WERI-Rb-1 (cell line): ENCODE measurements around the gene KDM4B.

ENCODE experiments used
- DNase-seq: peaks from one replicate; pipeline ENCODE4 v3.0.0-alpha.2; 2020
- H3K27ac ChIP-seq: fragments of 250-450 bp; sonication (Bioruptor Pico); 2 replicates; pipeline ENCODE4 v1.5.1; 2020; ENCODE audit warnings: mild to moderate bottlenecking, moderate library complexity
- H3K27me3 ChIP-seq: fragments of 250-450 bp; sonication (Bioruptor Pico); 2 replicates; pipeline ENCODE4 v1.5.1; 2021; ENCODE audit warnings: mild to moderate bottlenecking, low read depth, moderate library complexity; ENCODE audit not compliant: insufficient read depth, severe bottlenecking
- H3K36me3 ChIP-seq: fragments of 250-450 bp; sonication (Bioruptor Pico); 2 replicates; pipeline ENCODE4 v1.5.1; 2020; ENCODE audit warnings: mild to moderate bottlenecking, moderate library complexity
- H3K4me3 ChIP-seq: 2 replicates; pipeline ENCODE4 v1.5.1; 2011; ENCODE audit warnings: low read depth, mild to moderate bottlenecking, control low read depth, low read length
- H3K9me3 ChIP-seq: fragments of 250-450 bp; sonication (Bioruptor Pico); 2 replicates; pipeline ENCODE4 v1.5.1; 2021; ENCODE audit warnings: mild to moderate bottlenecking, moderate library complexity; ENCODE audit not compliant: severe bottlenecking
- CTCF ChIP-seq: IDR thresholded peaks from 2 replicates; pipeline ENCODE4 v1.5.1; 2011; ENCODE audit warnings: low read depth, mild to moderate bottlenecking, control low read depth, inconsistent platforms, low read length

KDM4B gene

GRCh38 chr19:5016268-5016667 is 47.4 kb downstream of the KDM4B start:
- Histone ChIP-seq H3K27ac (no peak overlapping the region), H3K27me3 (no peaks in the 10 kb centered on the region), H3K36me3 (peaks cover 37% of the 10 kb centered on the region), H3K9me3 (no peaks in the 10 kb centered on the region), H3K4me3 (no peak overlapping the region)
- no peak for TF ChIP-seq CTCF
- no peak for DNase-seq

- Histone ChIP-seq H3K27ac (no peak overlapping the region), H3K9me3 (no peaks in the 10 kb centered on the region), H3K36me3 (peaks cover 37% of the 10 kb centered on the region), H3K4me3 (no peak overlapping the region), H3K27me3 (no peaks in the 10 kb centered on the region)
- DNase-seq, result no peak
- no peak for TF ChIP-seq CTCF
Observed at GRCh38 chr19:5016781-5017180, 47.9 kb downstream of the KDM4B start.

GRCh38 chr19:5017235-5017634 is 48.3 kb downstream of the KDM4B start:
- Histone ChIP-seq H3K27me3 (no peaks in the 10 kb centered on the region), H3K9me3 (no peaks in the 10 kb centered on the region), H3K36me3 (peaks cover 42% of the 10 kb centered on the region), H3K27ac (no peak overlapping the region), H3K4me3 (no peak overlapping the region)
- DNase-seq, result no peak
- TF ChIP-seq CTCF, result no peak

GRCh38 chr19:5018224-5019015 is 49.5 kb downstream of the KDM4B start:
- H3K27ac ChIP-seq, result no peak overlapping the region
- no peak overlapping the region for H3K4me3 ChIP-seq
- peaks cover 43% of the 10 kb centered on the region for H3K36me3 ChIP-seq
- H3K9me3 ChIP-seq, result no peaks in the 10 kb centered on the region
- no peak for TF ChIP-seq CTCF
- H3K27me3 ChIP-seq, result no peaks in the 10 kb centered on the region
- no peak for DNase-seq

- Histone ChIP-seq H3K9me3 (no peaks in the 10 kb centered on the region), H3K36me3 (peaks cover 43% of the 10 kb centered on the region), H3K27ac (no peak overlapping the region), H3K4me3 (no peak overlapping the region), H3K27me3 (no peaks in the 10 kb centered on the region)
- DNase-seq, result no peak
- no peak for TF ChIP-seq CTCF
Observed at GRCh38 chr19:5020368-5020767, 51.5 kb downstream of the KDM4B start.

- peaks cover 41% of the 10 kb centered on the region for H3K36me3 ChIP-seq
- no peak for TF ChIP-seq CTCF
- H3K27me3 ChIP-seq, result no peaks in the 10 kb centered on the region
- no peak overlapping the region for H3K27ac ChIP-seq
- H3K4me3 ChIP-seq, result no peak overlapping the region
- no peak for DNase-seq
- H3K9me3 ChIP-seq, result no peaks in the 10 kb centered on the region
Observed at GRCh38 chr19:5021046-5021445, 52.1 kb downstream of the KDM4B start.
